Activated CD8-positive, alpha-beta memory T cell treated with anti-CD3 and anti-CD28 coated beads for 24 hours (primary cell): ENCODE data around the gene DSE.

ENCODE experiments used
- DNase-seq: peaks from one replicate; pipeline ENCODE4 v3.0.0-alpha.2; 2020

Gene DSE

DNA sequence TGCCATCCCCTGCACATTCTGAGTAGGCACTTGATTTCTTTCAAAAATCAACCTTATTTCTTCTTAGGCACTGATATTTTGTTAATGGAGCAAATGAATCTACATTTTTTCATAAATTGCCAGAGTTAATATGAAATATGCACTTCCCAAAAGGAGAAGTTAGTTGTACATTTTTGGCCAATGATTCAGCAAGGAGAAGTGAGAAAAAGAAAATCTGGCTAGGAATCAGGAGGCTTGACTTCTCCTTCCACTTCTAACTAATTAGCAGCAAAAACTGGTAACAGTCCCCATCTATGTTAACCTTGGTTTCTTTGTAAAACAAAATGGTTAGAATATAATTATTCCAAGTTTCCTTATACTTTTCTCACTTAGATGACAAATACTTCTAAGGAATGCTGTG lies 7.0 kb upstream of the DSE start:
- no peak for DNase-seq

DNA sequence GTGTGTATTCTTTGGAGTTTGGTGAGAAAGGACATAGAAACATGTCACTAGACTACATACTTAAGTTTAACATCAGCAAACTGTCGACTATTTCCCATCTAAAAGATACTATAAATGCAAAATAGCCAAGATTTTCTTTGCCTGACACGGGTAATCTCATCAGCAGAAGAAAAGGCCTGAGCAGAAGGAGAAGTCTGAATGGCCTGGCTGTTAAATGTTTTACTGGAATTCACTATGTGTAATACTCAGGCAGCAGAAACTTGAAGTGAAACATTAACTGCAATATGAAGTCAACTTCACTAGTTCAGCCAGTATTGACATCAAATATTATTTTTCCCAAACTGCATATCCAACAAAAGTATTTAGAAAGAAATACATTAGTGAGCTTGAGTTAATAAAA lies 6.4 kb upstream of the DSE start:
- no peak for DNase-seq

GRCh38 chr6:116365743-116366142 lies 5.0 kb upstream of the DSE start:
- no peak for DNase-seq

DNA sequence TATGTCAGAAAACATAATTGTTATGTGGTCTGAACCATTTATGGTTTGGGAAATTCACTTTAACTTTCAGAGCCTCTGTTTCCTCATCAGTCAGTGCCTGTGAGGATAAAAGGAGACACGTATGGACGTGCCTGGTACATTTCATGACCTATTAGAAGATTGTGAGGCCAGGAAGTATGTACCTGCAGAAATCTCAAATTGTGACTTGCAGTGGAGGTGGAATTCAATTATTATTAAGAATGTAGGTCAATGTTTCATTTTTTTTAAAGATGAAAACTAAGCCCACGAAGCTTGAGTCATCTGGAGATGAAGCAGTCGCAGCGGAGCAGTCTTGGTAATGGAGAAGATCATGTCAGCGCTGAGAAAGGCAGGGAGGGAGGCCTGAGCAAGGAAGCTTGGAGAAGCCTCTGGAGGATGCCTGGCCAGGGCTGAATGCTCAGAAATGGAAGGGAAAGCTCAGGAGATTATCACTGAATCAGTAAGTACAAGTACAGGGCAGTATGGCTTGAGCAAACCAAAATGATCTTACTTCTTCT lies 3.9 kb upstream of the DSE start:
- no peak for DNase-seq

DNA sequence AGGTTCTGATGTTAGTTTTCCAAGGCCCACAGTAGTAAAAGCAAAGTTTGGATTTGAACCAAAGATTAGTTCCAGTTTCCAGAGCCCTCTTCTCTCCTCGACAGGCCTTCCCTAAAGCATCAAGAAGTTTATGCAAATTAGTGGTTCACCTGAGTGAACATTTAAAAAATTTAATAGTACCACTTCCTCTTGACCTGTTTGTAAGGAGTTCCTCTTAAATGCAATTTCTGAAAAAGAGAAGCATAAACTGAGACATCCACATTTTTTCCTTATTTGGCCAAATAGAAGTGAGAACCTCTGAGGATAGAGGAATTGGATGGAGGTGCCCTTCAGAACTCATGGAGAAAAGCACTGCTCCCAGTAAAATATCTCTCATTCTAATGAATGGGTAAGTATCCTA lies 1.2 kb upstream of the DSE start:
- no peak for DNase-seq

GRCh38 chr6:116369964-116370759 lies 585 bp upstream of the DSE start:
- no peak for DNase-seq

GRCh38 chr6:116371120-116371917 lies 572 bp downstream of the DSE start:
- peak; percentile 75 for DNase-seq

DNA sequence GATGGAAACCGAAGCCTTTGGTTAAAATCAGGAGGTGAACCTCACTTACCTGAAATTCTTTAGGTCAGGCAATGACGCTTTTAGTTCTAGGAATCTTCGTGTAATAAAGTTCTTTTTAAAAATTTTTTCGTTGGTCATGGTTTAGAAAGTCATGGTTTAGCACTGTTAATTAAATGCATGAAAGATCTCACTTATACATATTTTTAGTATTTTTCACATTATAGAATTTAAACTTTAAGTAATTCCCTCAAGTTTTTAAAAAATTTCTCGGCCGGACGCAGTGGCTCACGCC lies 1.1 kb downstream of the DSE start:
- no peak for DNase-seq

DNA sequence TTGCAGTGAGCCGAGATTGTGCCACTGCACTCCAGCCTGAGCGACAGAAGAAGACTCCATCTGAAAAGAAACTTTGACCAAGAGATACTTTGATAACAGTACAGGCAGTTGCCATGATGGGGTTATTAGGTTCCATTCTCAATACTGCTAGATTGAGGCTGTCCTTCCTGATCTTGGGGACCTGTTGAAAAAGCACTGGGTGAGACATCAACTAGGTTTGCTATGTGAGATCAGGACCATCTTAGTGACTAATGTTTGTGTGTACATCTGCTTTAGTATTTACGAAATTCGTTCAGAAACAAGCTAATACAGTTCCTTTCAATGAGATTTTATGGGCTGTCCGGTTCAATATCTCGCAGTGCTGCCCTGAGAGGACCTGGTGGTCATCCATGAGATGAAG lies 2.6 kb downstream of the DSE start:
- DNase-seq, result no peak

- DNase-seq, result no peak
Measured at GRCh38 chr6:116373940-116374339, 3.2 kb downstream of the DSE start.

- no peak for DNase-seq
Measured at GRCh38 chr6:116374586-116374985, 3.8 kb downstream of the DSE start.

GRCh38 chr6:116375262-116375661 lies 4.5 kb downstream of the DSE start:
- no peak for DNase-seq

- DNase-seq, result no peak
Measured at GRCh38 chr6:116376149-116376548, 5.4 kb downstream of the DSE start.

- DNase-seq, result no peak
Measured at GRCh38 chr6:116379764-116380163, 9.0 kb downstream of the DSE start.

DNA sequence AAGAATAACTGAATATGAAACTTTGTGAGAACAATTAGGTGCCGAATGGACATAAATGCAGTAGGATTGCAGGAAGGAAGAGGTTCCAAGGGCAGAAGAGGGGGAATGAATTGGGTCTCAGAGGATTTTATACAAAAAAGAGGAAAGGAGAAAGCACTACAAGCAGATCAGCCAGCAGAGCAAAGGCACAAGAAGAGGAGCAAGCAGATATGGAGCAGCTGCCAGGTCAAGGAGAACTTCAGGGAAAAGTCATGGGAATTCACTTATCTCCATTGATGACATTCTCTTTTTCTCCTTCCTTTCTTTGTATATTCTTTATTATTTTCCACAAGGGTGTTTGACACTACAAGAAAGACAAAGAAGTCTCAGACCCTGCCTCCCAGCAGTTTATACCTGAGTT lies 9.6 kb downstream of the DSE start:
- DNase-seq, result no peak

GRCh38 chr6:116381000-116381399 lies 10.3 kb downstream of the DSE start:
- no peak for DNase-seq

DNA sequence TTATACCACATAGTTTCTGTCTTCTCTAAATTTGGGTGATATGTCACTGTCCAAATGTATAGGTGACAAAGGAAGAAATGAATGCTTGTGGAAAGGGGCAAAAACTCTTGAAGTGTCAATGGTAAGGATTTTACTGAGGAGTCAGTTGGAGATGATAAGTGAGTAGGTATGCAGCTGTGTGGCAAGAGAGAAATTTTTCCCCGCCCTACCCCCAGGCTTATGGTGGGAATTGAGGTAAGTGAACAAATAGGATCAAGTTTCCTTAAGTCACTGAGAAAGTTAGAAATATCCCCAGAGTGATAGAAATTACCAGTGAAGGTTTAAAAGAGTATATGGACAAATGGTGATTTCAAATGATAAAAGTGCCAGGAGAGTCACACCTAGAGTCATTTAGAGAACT lies 11.8 kb downstream of the DSE start:
- no peak for DNase-seq

DNA sequence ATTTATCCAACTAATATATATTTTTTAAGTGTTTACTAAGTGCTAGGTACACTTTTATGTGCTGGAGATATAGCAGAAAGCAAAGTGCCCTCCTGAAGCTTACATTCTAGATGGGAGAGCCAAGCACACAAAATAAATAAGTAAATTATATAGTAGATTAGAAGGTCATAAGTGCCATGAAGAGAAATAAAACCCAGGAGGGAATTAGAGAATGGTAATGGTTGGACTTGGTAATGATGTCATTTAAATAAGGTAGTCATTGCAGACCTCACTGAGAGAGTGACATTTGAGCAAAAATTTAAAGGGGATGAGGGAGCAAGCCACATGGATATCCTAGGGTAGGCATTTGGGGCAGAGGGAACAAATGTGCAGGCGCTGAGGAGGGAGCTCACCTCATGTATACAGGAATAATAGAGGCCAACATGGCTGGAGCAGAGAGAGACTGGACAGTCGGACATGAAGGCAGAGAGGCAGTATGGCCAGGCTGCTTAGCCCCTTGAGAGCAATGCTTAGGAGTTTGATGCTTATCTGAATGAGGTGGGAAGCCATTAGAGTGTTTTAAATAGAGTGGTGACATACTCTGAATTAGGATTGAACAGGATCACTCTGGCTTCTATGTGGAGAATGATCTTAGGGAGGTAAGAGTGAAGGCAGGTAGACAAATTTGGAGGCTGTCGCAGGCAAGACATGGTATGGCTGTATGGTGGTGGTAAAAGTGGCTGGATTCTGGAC lies 14.1 kb downstream of the DSE start:
- no peak for DNase-seq

GRCh38 chr6:116385459-116385802 lies 14.7 kb downstream of the DSE start:
- DNase-seq, result no peak

DNA sequence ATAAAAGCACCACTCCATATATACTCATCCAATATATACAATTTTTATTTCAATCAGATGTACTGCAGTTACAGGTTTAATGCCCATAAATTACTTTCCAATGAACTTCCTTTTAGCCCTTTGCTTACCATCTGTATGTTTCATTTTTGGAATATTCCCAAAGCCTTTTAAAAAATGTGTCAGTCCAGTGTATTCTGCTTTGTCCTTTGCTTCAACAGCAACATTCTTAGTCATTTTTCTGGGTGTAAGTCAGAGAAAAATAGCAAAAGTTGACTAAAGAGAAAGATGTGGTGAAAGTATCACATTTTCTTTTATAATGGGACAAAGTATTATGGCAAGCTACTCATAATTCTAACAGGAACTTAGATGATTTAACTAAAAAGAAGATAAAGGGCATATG lies 15.2 kb downstream of the DSE start:
- DNase-seq, result no peak

GRCh38 chr6:116386581-116387299 lies 16.0 kb downstream of the DSE start:
- DNase-seq, result no peak

DNA sequence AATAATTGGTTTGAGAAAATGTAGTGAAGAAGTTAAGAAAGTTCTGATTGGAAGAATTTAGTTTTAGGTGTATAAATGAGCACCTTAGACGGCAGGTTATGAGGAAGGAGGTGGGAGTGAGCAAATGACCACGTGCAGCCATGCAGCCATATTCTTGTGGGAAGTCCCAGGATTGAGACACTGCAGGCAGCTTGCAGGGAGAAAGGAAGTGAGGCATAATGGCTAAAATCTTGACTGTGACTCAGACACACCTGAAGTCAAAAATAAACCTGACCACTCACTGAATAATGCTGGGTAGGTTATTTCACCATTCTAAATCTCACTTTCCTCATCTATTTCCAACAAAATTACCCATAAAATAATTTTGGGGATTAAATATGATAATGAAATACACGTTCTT lies 16.6 kb downstream of the DSE start:
- DNase-seq, result no peak

- no peak for DNase-seq
Measured at GRCh38 chr6:116388924-116389323, 18.2 kb downstream of the DSE start.
